Frontal cortex (tissue), 4 donors: ENCODE results near the gene PAPLN. TPM values are rescaled to one million over a fixed set of nuclear protein-coding genes. Genes with fewer than 3 reads are reported as not detected.
"Not testable (repeated sequence)": the region's sequence is repeated elsewhere in the genome, so short reads cannot be mapped to it uniquely, and the experiment has no call there.

Source experiments
- DNase-seq, 2 donors: peaks; one replicate each; pipeline ENCODE4 v3.0.0; 2012; ENCODE audit warnings: low spot score in 2 of 2
- FAIRE-seq: peaks from 2 replicates; lab custom pipeline; 2012; peaks lifted over from hg19 to GRCh38; lab: Jason Lieb, UNC
- total RNA-seq: library from RNA; depleted of rRNA; stranded (reverse); fragments of >200 nt; gene quantifications from one replicate; pipeline ENCODE4 v1.2.3, GENCODE V29; 2014
- donor health status: control.
- donor health status: control.
- donor health status: control.

PAPLN gene
- 1.2 TPM for total RNA-seq

GRCh38 chr14:73237219-73237785, at the start of gene PAPLN:
PAPLN (plus strand) TSS chr14:73237506; CDS start chr14:73239779, 2,273 bp downstream.
- no peak for FAIRE-seq
- DNase-seq: peak in 1 of 2 donors; percentile 22

DNA sequence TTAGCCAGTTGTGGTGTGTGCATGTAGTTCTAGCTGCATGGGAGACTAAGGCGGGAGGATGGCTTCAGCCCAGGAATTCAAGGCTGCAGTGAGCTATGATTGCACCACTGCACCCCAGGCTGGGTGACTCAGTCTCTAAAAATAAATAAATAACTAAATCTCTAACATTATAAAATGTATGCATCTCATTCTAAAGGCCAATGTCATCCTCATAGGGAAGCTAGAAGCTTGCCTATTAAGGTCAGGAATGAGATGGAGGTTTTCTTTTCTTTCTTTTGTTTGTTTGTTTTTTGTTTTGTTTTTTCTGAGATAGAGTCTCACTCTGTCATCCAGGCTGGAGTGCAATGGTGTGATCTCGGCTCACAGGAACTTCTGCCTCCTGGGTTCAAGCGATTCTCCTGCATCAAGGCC, 48.8 kb upstream of the PAPLN start:
- DNase-seq: no peak
- no peak for FAIRE-seq

GRCh38 chr14:73189651-73190050, 47.7 kb upstream of the PAPLN start:
- no peak for DNase-seq
- no peak for FAIRE-seq

DNA sequence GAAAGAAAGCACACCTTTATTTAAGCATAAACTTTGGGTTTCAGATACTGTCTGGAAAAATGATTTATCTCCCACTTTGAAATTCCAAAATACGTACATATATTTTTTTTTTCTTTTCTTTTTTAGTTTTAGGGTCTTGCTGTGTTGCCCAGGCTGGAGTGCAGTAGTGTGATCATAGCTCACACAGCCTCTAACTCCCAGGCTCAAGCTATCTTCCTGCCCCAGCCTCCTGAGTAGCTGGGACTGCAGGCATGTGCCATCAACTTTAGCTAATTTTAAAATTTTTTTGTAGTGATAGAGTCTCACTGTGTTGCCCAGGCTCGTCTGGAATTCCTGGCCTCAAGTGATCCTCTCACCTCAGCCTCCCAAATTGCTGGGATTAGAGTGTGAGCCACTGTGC, 45.9 kb upstream of the PAPLN start:
- DNase-seq (no peak), FAIRE-seq (no peak)

DNA sequence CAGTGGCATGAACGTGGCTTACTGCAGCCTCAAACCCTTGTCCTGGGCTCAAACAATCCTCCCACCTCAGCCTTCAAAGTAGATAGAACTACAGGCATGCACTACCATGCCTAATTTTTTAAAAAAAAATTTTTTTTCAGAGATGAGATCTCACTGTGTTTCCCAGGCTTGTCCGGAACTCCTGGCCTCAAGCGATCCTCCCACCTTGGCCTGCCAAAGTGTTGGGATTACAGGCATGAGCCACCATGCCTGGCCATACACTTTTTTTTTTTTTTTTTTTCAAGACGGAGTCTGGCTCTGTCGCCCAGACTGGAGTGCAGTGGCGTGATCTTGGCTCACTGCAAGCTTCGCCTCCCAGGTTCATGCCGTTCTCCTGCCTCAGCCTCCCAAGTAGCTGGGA, 43.0 kb upstream of the PAPLN start:
- not testable (repeated sequence) for DNase-seq, FAIRE-seq

GRCh38 chr14:73198253-73198652, 39.1 kb upstream of the PAPLN start:
- no peak for DNase-seq
- FAIRE-seq: no peak

- no peak for FAIRE-seq
Measured at GRCh38 chr14:73203527-73203926, 33.8 kb upstream of the PAPLN start.

DNA sequence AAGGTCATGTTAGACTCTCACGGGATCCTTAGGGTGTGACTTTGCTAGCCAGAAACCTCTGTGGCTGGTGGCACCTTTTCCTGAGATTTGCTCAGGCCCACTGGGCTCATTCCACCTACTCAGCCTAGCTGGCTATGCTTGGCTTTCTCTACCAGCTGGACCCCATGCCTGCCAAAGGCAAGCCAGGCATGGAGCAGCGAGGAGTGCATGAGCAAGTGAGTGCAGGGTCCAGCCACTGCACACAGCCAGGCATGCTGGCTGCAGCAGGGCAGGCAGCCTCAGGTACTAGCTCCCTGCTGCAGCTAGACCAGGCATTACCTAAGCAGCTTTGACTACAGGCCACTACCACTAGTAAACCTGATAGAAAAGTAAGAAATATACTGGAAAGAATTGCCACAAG, 29.7 kb upstream of the PAPLN start:
- DNase-seq: no peak
- FAIRE-seq: no peak

More at GRCh38 chr14:73203527-73203926, 33.8 kb upstream of the PAPLN start:
- no peak for DNase-seq

DNA sequence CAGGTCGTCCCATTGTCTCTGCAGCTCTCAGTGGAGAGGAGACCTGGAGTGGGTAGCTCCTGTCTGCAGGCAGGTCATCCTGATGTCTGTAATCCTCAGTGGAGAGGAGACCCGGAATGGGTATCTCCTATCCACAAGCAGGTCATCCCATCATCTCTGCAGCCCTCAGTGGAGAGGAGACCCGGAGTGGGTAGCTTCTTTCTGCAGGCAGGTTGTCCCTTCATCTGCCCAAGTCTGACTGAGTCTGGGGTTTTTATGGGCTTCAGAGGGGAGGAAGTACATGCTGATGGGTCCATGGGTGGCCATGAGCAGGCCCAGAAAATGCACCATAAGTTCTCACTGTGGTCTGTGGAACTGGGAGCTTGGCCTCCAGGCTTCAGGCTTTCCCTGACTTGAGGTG, 28.9 kb upstream of the PAPLN start:
- FAIRE-seq: no peak

DNA sequence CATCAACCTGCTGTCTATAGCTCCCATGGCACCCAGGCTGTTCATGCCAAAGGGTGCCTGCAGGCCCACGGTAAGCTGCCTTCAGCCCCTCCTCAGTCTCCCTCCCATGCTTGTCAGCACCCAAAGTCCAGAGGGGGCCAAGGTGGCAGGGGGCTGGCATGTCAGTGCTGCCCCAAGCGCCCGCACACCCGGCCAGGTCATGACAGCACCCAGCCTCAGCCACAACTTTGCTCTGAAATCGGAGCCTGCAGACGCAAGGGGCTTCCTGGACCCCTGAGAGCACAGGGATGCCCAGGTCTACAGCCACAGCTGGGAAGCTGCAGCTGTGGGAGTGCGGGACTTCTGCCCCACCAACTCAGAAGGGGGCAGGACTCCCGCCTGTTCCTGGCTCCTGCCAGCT, 28.5 kb upstream of the PAPLN start:
- FAIRE-seq (no peak), DNase-seq (no peak)

More for the DNA sequence above, 28.9 kb upstream of the PAPLN start:
- no peak for DNase-seq

DNA sequence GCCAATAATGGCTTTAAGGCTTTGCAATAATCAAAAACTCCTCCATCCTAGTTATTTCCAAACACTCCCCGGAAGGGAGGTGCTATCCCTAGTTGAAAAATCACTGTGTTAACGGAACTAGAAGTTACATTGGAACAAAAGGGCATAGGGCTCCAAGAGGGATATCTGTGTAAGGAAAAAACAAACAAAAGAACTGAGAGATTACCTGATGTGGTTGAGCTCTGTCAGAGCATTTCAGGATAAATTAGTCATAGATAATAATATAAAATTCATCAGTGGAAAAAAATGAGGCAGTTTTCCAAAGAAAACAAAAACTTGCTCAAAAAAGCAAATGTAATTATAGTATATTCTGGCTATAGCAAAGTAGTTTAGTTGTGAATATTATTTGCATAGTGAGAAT, 27.4 kb upstream of the PAPLN start:
- no peak for DNase-seq
- FAIRE-seq: no peak

- no peak for DNase-seq
- FAIRE-seq: no peak
Measured at GRCh38 chr14:73211251-73212040, 25.9 kb upstream of the PAPLN start.

DNA sequence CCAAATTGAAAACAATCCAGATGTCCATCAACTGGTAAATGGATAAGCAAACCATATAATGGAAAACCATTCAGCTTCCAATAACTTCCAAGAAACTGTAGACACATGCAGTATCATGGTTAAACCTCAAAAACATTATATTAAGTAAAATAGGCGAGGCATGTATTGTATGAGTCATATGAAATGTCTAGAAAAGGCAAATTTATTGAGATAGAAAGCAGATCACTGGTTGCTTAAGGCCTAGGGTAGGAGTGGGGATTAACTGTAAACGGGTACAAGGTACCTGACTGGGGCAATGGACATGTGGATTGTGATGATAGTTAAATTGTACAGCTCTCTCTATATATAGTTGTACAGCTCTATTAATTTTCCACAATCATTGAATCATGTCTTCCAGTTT, 21.3 kb upstream of the PAPLN start:
- no peak for DNase-seq
- no peak for FAIRE-seq

DNA sequence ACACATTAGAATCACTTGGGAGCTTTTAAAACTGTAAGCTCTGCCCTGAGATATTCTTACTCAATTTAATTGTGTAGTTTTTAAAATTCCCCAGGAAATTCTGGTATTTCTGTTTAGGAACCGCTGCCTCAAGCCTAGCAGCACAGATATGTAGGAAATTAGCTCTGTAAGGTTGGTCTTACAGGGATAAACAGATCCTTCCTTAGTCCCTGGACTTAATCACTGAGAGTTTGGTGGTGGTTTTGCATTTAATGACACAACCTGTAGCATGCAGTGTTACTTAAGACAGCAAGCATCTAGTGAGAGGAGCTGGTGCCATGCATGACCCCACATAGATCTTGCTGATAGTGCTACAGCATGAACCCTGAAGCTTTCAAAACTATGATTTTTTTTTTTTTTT, 19.9 kb upstream of the PAPLN start:
- DNase-seq (no peak), FAIRE-seq (no peak)

DNA sequence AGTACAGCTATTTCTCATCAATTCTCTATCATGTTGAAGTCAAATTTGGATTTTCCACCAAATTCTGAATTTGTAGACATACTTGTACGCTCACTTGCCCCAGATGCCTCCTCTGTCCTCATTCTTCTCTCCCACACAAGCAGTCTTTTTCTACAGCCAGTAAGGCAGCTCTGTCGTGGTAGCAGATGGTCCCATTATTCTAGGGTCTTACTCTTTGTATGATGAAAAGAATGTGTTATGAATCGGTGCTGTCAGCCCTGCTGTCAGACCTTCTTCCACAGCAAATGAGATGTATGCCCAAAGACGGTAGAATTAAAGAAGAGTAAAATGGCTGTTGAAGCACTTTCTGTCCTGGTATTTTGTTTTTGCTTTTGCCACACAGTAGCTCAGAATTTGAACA, 17.2 kb upstream of the PAPLN start:
- no peak for DNase-seq
- FAIRE-seq: no peak

GRCh38 chr14:73220634-73221033, 16.7 kb upstream of the PAPLN start:
- FAIRE-seq (no peak), DNase-seq (no peak)

DNA sequence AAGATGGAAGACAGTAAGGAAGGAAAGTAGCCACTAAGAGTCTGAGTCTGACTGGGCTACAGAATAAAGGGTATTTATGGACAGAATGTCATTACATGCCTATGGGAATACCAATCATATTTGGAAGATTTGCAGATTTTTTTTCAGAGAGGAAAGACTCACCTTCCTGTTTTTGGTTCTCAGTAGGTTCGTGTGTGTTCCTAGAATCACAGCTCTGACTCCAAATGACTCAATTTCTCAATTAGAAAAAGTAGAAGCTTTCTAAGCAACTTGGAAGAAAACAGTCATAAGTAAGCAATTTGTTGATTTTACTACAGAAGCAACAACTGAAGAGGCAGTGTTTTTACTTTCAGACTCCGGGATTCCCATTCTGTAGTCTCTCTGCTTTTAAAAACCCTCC, 15.4 kb upstream of the PAPLN start:
- FAIRE-seq (no peak), DNase-seq (no peak)

DNA sequence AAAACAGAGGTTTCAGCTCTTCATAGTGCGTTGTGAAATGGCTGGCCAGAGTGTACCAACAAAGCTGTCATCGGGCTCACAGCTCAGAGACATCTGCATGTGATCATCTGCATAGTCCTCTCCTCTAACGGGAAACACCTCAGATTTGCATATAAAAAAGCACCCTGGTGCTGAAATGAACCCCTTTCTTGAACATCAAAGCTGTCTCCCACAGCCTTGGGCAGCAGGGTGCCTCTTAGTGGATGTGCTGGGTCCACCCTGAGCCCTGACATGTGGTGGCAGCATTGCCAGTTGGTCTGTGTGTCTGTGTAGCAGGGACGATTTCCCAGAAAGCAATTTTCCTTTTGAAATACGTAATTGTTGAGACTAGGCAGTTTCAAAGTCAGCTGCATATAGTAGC, 14.3 kb upstream of the PAPLN start:
- no peak for DNase-seq
- FAIRE-seq: no peak

- DNase-seq: no peak
- no peak for FAIRE-seq
Measured at GRCh38 chr14:73225496-73225895, 11.8 kb upstream of the PAPLN start.

GRCh38 chr14:73227812-73228781, 9.2 kb upstream of the PAPLN start:
- FAIRE-seq: no peak
- DNase-seq: no peak

DNA sequence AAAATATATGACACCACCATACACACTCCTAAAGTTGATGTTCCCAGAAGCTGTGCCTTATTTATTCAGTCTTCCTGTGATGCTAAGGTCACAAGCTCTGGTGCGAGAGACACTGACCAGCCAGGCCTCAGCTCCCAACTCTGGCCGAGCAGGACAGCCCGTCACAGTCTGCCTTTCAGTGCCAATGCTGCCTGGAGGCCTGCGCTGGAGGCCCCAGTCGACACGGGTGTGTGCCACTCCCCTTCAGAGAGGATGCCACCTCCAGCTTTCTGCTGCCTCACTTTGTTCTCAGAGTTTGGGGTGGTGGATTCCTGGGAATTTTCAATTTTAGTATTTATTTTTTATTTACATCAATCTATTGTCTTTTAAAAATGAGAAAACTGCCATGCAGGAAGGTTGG, 7.3 kb upstream of the PAPLN start:
- FAIRE-seq: no peak

More for the DNA sequence above, 7.3 kb upstream of the PAPLN start:
- DNase-seq: no peak
